HG02885 (cell line): ENCODE measurements around the gene UCHL1.
"Not testable (repeated sequence)": the region's sequence is repeated elsewhere in the genome, so short reads cannot be mapped to it uniquely, and the experiment has no call there.

ENCODE experiments used
- ATAC-seq: cut with Tn5 transposase; IDR thresholded peaks from one replicate; pipeline ENCODE4 v1.9.1; 2021; ENCODE audit warnings: mild to moderate bottlenecking; ENCODE audit not compliant: unreplicated experiment, poor library complexity

UCHL1 gene

GRCh38 chr4:41287005-41287404, 30.3 kb downstream of the UCHL1 start:
- no peak for ATAC-seq

- no peak for ATAC-seq
Observed at GRCh38 chr4:41287852-41288251, 31.1 kb downstream of the UCHL1 start.

GRCh38 chr4:41288254-41288653, 31.5 kb downstream of the UCHL1 start:
- no peak for ATAC-seq

GRCh38 chr4:41290479-41290878, 33.8 kb downstream of the UCHL1 start:
- ATAC-seq, result no peak

GRCh38 chr4:41294445-41295062, 37.8 kb downstream of the UCHL1 start:
- ATAC-seq, result no peak

- ATAC-seq, result no peak
Observed at GRCh38 chr4:41296995-41297394, 40.3 kb downstream of the UCHL1 start.

- no peak for ATAC-seq
Observed at GRCh38 chr4:41297832-41298231, 41.1 kb downstream of the UCHL1 start.

- no peak for ATAC-seq
Observed at GRCh38 chr4:41299486-41299885, 42.8 kb downstream of the UCHL1 start.

GRCh38 chr4:41301137-41301536, 44.4 kb downstream of the UCHL1 start:
- ATAC-seq, result no peak

GRCh38 chr4:41303372-41304118, 46.8 kb downstream of the UCHL1 start:
- no peak for ATAC-seq

- ATAC-seq, result no peak
Observed at GRCh38 chr4:41304221-41304620, 47.5 kb downstream of the UCHL1 start.

- ATAC-seq, result no peak
Observed at GRCh38 chr4:41305476-41305875, 48.7 kb downstream of the UCHL1 start.

- no peak for ATAC-seq
Observed at GRCh38 chr4:41307638-41308037, 50.9 kb downstream of the UCHL1 start.

- ATAC-seq, result no peak
Observed at GRCh38 chr4:41308398-41308797, 51.7 kb downstream of the UCHL1 start.

GRCh38 chr4:41315426-41315825, 58.7 kb downstream of the UCHL1 start:
- not testable (repeated sequence) for ATAC-seq

- ATAC-seq, result no peak
Observed at GRCh38 chr4:41315862-41316261, 59.1 kb downstream of the UCHL1 start.
